Lower leg skin (tissue), 4 donors: ENCODE results near the gene ADARB2. TPM values are rescaled to one million over a fixed set of nuclear protein-coding genes. Genes with fewer than 3 reads are reported as not detected.
"Not testable (repeated sequence)": the region's sequence is repeated elsewhere in the genome, so short reads cannot be mapped to it uniquely, and the experiment has no call there.

Experiments used
- DNase-seq, 2 donors: peaks; one replicate each; pipeline ENCODE4 v3.0.0-alpha.2; 2019; ENCODE audit warnings: low spot score in 2 of 2
- H3K4me3 ChIP-seq: fragments of 200-600 bp; sonication (generic); 2 replicates; pipeline ENCODE4 v1.5.1; 2017; ENCODE audit warnings: mild to moderate bottlenecking, low read depth; ENCODE audit not compliant: poor library complexity, severe bottlenecking
- CTCF ChIP-seq, 3 donors: fragments of 450-650 bp; IDR thresholded peaks; one replicate each; pipeline ENCODE4 v1.5.1; 2016; ENCODE audit warnings: antibody characterized with exemption in 3 of 3, mild to moderate bottlenecking in 3 of 3, moderate library complexity in 2 of 3
- POLR2A ChIP-seq, 2 donors: fragments of 450-650 bp; IDR thresholded peaks; one replicate each; pipeline ENCODE4 v1.6.1; 2016 to 2017; ENCODE audit warnings: antibody characterized with exemption in 2 of 2, mild to moderate bottlenecking in 1 of 2, moderate library complexity in 1 of 2
- WGBS, 2 donors: methylation state at CpG; one replicate each; pipeline ENCODE4 v1.1.5; 2018; 5-methylcytosine and 5-hydroxymethylcytosine counted together
- intact Hi-C: fragments of 100-400 bp; cut with DNase I; formaldehyde crosslinking; loops from one replicate; pipeline ENCODE4 v1.15.0; 2023; ENCODE audit warnings: low total_unique reads
- total RNA-seq, 4 donors: library from RNA; depleted of rRNA; stranded (reverse); fragments of >200 nt; gene quantifications; one replicate each; pipeline ENCODE4 v1.1.0, GENCODE V29; 2016

Gene ADARB2
- total RNA-seq, 4 donors from 2014 or later = 0.72 to 3.6 (median 1.8) TPM

GRCh38 chr10:1462032-1462431, 275.3 kb downstream of the ADARB2 start:
- H3K4me3 ChIP-seq = no peak overlapping the region
- intact Hi-C loops = no loop called here
- DNase-seq = no peak
- WGBS, 2 donors = 68 to 71% methylated on average over 5 of the region's 5 CpGs
- no peak for TF ChIP-seq POLR2A (IDR thresholded peaks at IDR 0.05)

- H3K4me3 ChIP-seq = no peak overlapping the region
- no peak for TF ChIP-seq POLR2A (IDR thresholded peaks at IDR 0.05)
- no peak for TF ChIP-seq CTCF (IDR thresholded peaks at IDR 0.05)
- DNase-seq = no peak
- intact Hi-C loops = no loop called here
- 57 to 60% methylated on average over 9 of the region's 9 CpGs for WGBS, 2 donors
Measured at GRCh38 chr10:1461016-1461415, 276.3 kb downstream of the ADARB2 start.

GRCh38 chr10:1459664-1460063, 277.7 kb downstream of the ADARB2 start:
- intact Hi-C loops, DNase-seq, H3K4me3 ChIP-seq: not testable (repeated sequence)
- WGBS, 2 donors = 55 to 65% methylated on average over 6 of the region's 6 CpGs

GRCh38 chr10:1454951-1455350, 282.4 kb downstream of the ADARB2 start:
- WGBS, 2 donors = 43 to 51% methylated on average over 6 of the region's 6 CpGs
- intact Hi-C loops = no loop called here
- TF ChIP-seq CTCF (IDR thresholded peaks at IDR 0.05) (no peak), POLR2A (IDR thresholded peaks at IDR 0.05) (no peak)
- H3K4me3 ChIP-seq = no peak overlapping the region
- DNase-seq = no peak

- DNase-seq = no peak
- no peak for TF ChIP-seq POLR2A (IDR thresholded peaks at IDR 0.05)
- no peak for TF ChIP-seq CTCF (IDR thresholded peaks at IDR 0.05)
- 78 to 85% methylated on average over 6 of the region's 6 CpGs for WGBS, 2 donors
- intact Hi-C loops = no loop called here
- H3K4me3 ChIP-seq = no peak overlapping the region
Measured at GRCh38 chr10:1454428-1454827, 282.9 kb downstream of the ADARB2 start.

- no peak for DNase-seq
- intact Hi-C loops = no loop called here
- TF ChIP-seq POLR2A (IDR thresholded peaks at IDR 0.05) = no peak
- TF ChIP-seq CTCF (IDR thresholded peaks at IDR 0.05) = no peak
- 69 to 78% methylated on average over 8 of the region's 8 CpGs for WGBS, 2 donors
- H3K4me3 ChIP-seq = no peak overlapping the region
Measured at GRCh38 chr10:1452777-1453176, 284.5 kb downstream of the ADARB2 start.

- intact Hi-C loops = no loop called here
- 85 to 86% methylated on average over 7 of the region's 7 CpGs for WGBS, 2 donors
Measured at GRCh38 chr10:1451941-1452340, 285.4 kb downstream of the ADARB2 start.

More at GRCh38 chr10:1451941-1452340, 285.4 kb downstream of the ADARB2 start:
- TF ChIP-seq CTCF (IDR thresholded peaks at IDR 0.05) (no peak), POLR2A (IDR thresholded peaks at IDR 0.05) (no peak)
- DNase-seq = no peak
- H3K4me3 ChIP-seq = no peak overlapping the region
